Neutrophil (primary cell): ENCODE data around the gene EHMT1.
"Not testable (repeated sequence)": the region's sequence is repeated elsewhere in the genome, so short reads cannot be mapped to it uniquely, and the experiment has no call there.

Source experiments
- H3K27ac ChIP-seq: fragments of 200-600 bp; sonication (generic); 2 replicates; pipeline ENCODE4 v1.5.1; 2016; ENCODE audit warnings: mild to moderate bottlenecking, moderate library complexity
- H3K27me3 ChIP-seq: fragments of 200-600 bp; sonication (generic); 2 replicates; pipeline ENCODE4 v1.6.0; 2016; ENCODE audit warnings: mild to moderate bottlenecking
- H3K36me3 ChIP-seq: fragments of 200-600 bp; sonication (generic); 2 replicates; pipeline ENCODE4 v1.5.1; 2017
- H3K4me1 ChIP-seq, 2 experiments: fragments of 200-600 bp in 1 of 2; sonication (generic) in 1 of 2; 1 replicate in 1 of 2; 2 replicates in 1 of 2; pipeline versions ENCODE4 v1.5.1 to v1.6.1; 2013 to 2016; ENCODE audit warnings: low read depth in 1 of 2, low read length in 1 of 2, mild to moderate bottlenecking in 1 of 2, moderate library complexity in 1 of 2; ENCODE audit not compliant: control insufficient read depth in 1 of 2, insufficient read depth in 1 of 2
- H3K4me3 ChIP-seq, 2 experiments: fragments of 200-600 bp in 1 of 2; sonication (generic) in 1 of 2; 1 replicate in 1 of 2; 2 replicates in 1 of 2; pipeline ENCODE4 v1.5.1; 2013 to 2016; ENCODE audit warnings: low read depth in 1 of 2, low read length in 1 of 2, mild to moderate bottlenecking in 1 of 2, moderate library complexity in 1 of 2
- H3K9me3 ChIP-seq: fragments of 200-600 bp; sonication (generic); 2 replicates; pipeline ENCODE4 v1.5.1; 2016
- CTCF ChIP-seq: fragments of 200-600 bp; sonication (generic); IDR thresholded peaks from 2 replicates; pipeline ENCODE4 v1.5.1; 2016; ENCODE audit warnings: antibody characterized with exemption

Gene EHMT1

GRCh38 chr9:137876269-137876668 lies 257.5 kb downstream of the EHMT1 start:
- H3K36me3 ChIP-seq: no peaks in the 10 kb centered on the region
- H3K27me3 ChIP-seq: peaks cover 61% of the 10 kb centered on the region
- no peak overlapping the region for H3K27ac ChIP-seq
- H3K4me3 ChIP-seq: no peak overlapping the region
- no peak for TF ChIP-seq CTCF
- H3K9me3 ChIP-seq: no peaks in the 10 kb centered on the region
- no peaks in the 10 kb centered on the region for H3K4me1 ChIP-seq

DNA sequence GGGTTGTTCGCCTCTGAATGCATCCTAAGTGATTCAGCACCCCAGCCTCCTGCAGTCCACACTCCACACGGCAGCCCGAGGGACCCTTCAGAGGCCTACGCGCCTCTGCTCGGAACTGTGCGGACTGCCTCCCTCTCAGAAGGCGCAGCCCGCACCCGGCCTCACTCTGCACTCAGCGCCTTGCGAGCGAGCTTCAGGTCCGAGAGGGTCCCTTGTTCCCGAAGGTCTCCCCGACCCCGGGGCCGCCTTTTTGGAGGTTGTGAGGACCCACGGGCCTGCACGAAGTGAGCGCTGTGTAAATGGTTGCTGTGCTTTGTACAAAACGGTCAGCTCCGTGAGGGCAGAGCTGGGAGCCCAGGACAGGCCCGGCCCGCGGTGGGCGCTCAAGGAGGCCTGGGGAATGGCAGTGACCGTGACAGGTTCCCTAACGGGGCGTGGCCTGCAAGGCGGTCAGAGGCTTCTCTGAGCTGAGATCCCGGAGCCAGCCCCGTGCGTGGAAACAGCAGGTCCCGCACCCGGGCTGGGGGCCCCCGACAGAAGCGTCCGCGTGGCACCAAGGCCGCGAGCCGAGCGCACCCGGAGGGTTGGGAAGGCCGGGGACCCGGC lies 258.1 kb downstream of the EHMT1 start:
- TF ChIP-seq CTCF: no peak
- H3K27ac ChIP-seq: no peak overlapping the region
- no peaks in the 10 kb centered on the region for H3K4me1 ChIP-seq
- H3K4me3 ChIP-seq: no peak overlapping the region
- H3K9me3 ChIP-seq: no peaks in the 10 kb centered on the region
- H3K27me3 ChIP-seq: peaks cover 61% of the 10 kb centered on the region
- no peaks in the 10 kb centered on the region for H3K36me3 ChIP-seq

- H3K4me3 ChIP-seq, H3K36me3 ChIP-seq, H3K27ac ChIP-seq, H3K9me3 ChIP-seq, H3K4me1 ChIP-seq: not testable (repeated sequence)
- peaks cover 61% of the 10 kb centered on the region for H3K27me3 ChIP-seq
These were observed 258.8 kb downstream of the EHMT1 start, which contains the start of gene CACNA1B for GRCh38 chr9:137877506-137878122. TSS of gene CACNA1B (plus strand) at chr9:137877782. CDS start at chr9:137877934, 152 bp downstream.

DNA sequence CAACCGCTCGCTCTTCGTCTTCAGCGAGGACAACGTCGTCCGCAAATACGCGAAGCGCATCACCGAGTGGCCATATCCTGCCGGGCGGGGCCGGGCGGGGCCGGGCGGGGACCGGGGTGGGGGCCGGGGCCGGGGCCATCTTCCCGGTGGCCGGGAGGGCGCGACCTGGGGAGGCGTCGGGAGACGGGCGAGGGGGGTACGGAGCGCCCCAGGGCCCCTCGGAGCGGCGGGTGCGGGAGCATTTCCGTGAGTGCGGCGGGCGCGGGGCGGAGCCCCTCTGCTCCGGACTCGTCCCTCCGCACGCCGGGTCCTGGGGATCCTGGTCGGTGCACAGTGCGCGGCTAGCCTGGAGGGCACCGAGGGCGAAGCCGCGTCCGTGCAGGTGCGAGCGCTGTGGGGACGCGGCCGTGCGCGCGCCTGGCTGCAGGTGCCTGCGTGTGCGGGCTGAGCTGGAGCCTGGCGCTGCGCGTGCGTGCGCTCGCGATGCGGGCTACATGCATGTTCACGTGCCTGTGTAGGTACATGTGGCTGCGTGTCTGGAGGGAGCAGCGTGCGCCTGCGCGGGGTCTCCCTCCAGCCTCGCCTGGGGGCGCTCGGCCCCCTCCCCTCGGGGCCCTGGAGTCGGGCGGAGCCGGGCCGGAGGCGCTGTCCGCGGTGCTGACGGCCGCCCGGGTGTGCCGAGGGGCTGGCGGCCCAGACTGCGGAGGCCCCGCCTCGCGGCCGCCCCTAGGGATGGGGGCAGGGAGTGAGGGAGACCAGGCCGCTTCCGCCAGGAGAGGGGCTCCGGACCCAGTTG lies 259.5 kb downstream of the EHMT1 start:
- H3K9me3 ChIP-seq: no peaks in the 10 kb centered on the region
- H3K4me3 ChIP-seq: no peak overlapping the region
- peaks cover 61% of the 10 kb centered on the region for H3K27me3 ChIP-seq

GRCh38 chr9:137879052-137879451 lies 260.2 kb downstream of the EHMT1 start:
- Histone ChIP-seq H3K27ac (no peak overlapping the region), H3K27me3 (peaks cover 61% of the 10 kb centered on the region), H3K4me1 (no peaks in the 10 kb centered on the region), H3K9me3 (no peaks in the 10 kb centered on the region), H3K4me3 (no peak overlapping the region), H3K36me3 (no peaks in the 10 kb centered on the region)
- no peak for TF ChIP-seq CTCF

More for the DNA sequence above, 259.5 kb downstream of the EHMT1 start:
- no peak for TF ChIP-seq CTCF
- H3K27ac ChIP-seq: no peak overlapping the region
- no peaks in the 10 kb centered on the region for H3K36me3 ChIP-seq
- H3K4me1 ChIP-seq: no peaks in the 10 kb centered on the region
